Peyer's patch (tissue), 4 donors: ENCODE data around the gene CTSZ.

Experiments used
- CTCF ChIP-seq, 6 experiments: fragments of 450-650 bp in 4 of 6; fragments of 200-600 bp in 2 of 6; sonication (generic) in 1 of 6; IDR thresholded peaks; one replicate each; pipeline ENCODE4 v1.5.1; 2017 to 2019; ENCODE audit warnings: antibody characterized with exemption in 6 of 6, mild to moderate bottlenecking in 3 of 6, moderate library complexity in 1 of 6
- POLR2A ChIP-seq, 2 donors: fragments of 450-650 bp; IDR thresholded peaks; one replicate each; pipeline ENCODE4 v1.5.1; 2017; ENCODE audit warnings: antibody characterized with exemption in 2 of 2, mild to moderate bottlenecking in 2 of 2, moderate library complexity in 2 of 2

- no peak for TF ChIP-seq CTCF (IDR thresholded peaks at IDR 0.05)
- TF ChIP-seq POLR2A (IDR thresholded peaks at IDR 0.05): peak in 1 of 2 donors; percentile 40
Observed at GRCh38 chr20:59004763-59005522, 2.1 kb downstream of the CTSZ start.
